Smooth muscle cell of the brain vasculature (primary cell): ENCODE results near the gene TKTL1.
"Not testable (repeated sequence)": the region's sequence is repeated elsewhere in the genome, so short reads cannot be mapped to it uniquely, and the experiment has no call there.

Experiments
- DNase-seq: peaks from one replicate; pipeline ENCODE4 v3.0.0-alpha.2; 2012; ENCODE audit warnings: low read depth, low spot score

Gene TKTL1

DNA sequence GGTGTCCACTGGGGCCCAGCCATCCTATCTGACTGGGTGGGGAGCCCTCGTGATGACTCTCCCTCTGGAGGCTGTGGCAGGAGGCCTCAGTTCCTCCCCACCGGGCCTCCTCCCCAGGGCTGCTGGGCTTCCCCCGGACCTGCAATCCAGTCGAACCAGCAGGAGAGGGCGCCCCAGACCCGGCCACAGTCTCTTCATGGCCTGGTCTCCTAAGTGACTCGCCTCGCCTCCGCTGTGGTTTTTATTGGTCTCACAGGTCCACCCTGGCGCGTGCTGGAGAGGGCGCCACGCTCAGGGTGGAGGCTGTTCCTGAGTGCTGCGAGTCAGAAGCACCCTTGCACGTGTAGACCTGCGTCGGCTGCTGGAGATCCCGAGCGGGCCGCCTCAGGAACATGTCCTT lies 48.0 kb downstream of the TKTL1 start:
- not testable (repeated sequence) for DNase-seq

DNA sequence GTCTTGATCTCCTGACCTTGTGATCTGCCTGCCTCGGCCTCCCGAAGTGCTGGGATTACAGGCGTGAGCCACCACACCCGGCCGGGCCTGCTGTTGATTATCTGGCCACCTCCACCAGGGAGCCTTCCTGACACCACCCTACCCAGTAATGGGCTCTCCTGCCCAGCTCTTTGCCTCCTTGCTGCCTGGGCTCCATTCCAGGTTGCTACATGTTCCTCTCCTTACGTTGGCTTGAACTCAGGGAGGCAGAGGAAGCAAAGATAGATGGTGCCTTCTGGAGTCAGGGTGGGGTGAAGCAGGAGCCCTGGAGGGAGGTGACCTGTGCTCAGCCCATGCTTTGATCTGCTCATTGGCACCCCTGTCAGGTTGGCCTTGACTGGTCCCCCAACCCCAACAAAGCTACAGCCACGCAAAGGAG lies 52.5 kb downstream of the TKTL1 start:
- no peak for DNase-seq

DNA sequence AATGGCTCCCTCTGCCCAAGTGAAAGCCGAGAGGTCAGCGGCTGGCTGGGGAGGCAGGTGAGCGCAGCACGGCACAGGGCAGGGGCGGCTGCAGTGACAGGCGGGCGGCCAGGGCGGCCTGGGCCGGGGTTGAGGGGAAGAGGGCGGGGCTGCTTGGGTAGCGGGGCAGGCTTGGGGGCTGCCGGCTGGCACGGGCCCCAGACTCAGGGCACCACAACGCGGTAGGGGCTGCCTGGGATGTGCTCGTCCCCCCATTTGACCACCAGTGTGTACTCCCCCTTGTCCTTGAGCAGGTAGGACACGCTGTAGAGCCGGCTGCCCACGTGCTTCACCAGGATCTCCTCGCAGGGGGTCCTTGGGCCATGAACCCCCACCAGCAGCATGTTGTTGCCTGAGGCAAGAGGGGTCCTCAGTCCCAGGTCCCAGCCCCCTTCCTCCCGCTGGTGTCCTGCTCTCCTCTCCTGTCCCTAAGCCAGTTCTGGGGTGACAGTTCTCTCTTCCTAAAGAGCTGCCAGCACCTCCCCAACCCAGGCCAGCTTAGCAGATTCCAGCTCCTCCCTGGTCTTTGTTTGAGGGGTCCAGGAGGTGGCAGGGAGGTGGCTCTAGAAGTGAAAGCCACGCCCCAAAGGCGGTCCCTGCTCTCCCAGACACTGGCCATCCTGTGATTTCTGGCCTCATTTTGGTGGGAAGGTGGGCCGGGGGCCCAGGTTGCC lies 53.2 kb downstream of the TKTL1 start:
- no peak for DNase-seq

DNA sequence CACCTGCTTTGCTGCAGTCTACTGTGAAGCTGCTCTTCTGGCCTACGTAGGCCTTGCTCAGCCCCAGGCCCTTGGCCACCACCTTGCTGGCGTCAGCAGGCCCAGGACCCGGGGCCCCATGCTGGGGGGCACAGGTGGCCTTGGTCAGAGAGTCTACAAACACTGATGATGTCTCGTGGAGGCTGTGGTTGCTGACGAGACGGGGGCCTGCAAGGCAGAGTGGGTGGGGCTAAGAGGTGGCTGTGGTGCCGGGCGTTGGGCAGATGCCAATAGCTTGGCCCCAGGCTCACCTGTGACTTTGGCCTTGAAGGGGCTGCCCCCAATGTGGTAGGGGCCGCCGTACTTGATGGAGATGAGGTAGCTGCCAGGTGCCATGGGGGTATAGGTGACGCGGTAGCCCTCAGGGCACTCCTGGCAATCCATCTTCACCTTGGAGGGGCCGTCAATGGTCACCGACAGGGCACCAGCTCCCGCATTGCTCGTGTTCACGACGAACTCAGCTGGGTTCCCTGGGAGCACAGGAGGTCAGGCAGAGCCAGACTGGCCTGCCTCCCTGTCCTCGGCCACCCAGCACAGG lies 53.9 kb downstream of the TKTL1 start:
- no peak for DNase-seq

DNA sequence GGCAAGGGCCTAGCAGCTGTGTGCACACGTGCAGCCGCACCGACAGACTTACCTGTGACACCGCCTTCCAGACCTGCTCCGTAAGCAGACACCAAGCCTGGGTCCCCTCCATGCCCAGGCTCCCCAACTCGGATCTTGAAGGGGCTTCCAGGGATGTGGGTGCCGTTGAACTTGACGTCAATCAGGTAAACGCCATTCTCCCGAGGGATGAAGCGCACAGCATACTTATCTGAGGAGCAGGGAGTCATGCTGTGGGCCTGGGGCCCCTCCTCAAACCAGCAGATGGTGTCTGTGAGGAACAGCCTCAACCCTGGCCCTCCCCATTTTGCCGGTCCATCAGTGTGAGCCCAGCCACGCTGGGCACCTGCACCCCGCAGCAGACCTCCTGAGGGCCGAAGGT lies 54.4 kb downstream of the TKTL1 start:
- DNase-seq, result no peak

DNA sequence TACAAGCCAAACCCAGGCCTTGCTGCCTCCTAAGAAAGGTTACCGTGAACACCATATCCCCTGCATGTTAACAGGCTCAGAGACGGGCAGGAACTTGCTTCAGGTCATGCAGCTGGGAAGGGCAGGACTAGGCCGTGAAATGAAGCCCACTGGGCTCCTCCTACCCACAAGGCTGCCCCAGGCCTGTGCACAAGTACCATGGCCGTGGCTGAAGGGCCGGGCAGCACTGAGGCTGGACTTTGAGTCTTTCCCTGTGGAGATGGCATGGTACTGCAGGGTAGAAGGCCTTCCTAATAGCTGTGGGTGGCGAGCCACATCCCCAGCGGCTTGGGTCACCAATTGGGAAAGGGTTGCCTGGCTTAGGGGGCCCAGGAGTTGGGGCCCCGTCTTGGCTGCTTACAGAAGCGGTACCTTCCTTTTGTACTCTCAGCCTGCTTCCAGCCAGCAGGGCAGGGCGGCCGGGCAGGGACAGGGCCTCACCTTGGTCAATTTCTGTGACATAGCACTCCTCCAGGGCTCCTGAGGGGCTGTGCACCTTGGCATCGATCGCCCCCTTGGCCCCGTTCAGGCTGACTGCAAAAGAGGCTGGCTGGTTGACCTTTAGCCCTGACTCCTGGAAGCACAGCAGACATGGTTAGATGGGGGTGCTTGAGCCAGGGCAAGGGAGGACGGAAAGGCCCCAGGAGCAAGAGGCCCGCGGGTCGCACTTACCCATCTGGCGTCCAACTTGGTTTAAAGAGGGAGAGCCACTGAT lies 55.0 kb downstream of the TKTL1 start:
- DNase-seq, result no peak

DNA sequence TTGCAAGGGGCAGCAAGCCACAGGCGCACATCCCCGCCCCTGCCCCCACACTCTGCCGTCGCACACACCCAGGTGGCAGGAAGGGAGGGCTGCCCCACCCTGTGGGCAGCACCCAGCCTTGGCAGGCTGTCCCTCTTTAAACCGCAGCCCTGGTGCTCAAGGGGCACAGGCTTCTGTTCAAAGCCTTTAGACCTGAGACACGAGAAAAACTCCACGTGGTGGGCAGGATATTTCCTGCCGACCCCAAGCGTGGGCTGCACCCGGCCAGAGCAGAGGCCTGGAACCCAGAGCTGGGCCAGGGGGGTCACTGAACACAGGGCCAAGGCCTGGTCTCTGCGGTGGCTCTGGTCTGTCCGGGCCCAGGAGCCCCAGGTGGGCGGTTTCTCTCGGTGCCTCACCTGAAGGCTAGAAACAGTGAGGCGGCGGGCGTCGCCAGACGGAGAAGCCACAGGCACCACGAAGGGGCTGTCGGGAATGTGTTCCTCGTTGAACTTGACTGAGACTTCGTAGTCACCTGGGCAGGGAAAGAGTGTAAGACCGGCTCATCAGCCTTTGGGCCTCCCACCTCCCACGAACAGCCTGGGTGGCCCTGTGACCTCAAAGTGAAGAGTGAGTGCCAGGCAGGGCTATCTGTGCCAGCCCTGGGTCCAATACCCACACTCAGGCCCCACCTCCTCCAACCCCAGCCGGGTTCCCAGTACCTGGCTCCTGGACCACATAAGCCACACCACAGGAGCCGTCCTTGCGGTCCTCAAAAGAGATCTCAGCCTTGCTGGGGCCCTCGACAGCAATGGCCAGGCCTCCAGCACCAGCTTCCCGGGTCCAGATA lies 55.8 kb downstream of the TKTL1 start:
- no peak for DNase-seq

DNA sequence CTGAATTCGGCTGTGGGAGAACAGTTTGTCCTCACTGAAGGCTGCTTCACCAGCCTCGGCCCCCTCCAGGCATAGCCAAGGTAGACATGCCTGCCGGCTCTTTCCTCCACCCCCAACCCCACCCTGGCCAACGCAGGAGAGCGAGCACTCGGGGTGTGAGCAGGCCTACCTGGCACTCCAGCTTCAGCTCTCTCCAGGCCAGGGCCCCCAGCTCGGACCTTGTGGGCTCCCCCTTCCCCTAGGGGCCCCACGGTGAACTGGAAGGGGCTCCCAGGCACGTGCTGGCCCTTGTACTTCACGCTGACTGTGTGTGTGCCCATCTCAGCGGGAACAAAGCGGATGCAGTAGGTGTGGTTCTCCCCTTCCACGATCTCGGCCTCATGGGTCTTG lies 56.4 kb downstream of the TKTL1 start:
- no peak for DNase-seq

DNA sequence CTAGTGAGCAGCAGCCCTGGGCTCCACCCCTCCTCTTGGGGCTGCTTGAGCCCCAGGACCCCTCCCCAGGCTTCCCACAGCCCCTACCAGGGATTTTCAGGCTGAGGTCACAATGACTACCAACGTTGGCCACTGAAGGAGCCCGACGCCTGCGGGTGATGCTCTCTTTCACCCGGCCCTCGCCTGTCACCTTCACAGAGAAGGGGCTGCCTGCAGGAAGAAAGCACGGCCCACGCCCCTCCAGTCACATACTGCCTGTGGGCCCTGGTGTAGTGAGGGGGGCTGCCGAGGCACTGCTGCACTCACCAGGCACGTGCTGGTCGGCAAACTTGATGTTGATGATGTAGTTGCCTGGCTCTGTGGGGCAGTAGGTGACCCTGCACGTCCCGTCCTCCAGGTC lies 56.9 kb downstream of the TKTL1 start:
- no peak for DNase-seq

DNA sequence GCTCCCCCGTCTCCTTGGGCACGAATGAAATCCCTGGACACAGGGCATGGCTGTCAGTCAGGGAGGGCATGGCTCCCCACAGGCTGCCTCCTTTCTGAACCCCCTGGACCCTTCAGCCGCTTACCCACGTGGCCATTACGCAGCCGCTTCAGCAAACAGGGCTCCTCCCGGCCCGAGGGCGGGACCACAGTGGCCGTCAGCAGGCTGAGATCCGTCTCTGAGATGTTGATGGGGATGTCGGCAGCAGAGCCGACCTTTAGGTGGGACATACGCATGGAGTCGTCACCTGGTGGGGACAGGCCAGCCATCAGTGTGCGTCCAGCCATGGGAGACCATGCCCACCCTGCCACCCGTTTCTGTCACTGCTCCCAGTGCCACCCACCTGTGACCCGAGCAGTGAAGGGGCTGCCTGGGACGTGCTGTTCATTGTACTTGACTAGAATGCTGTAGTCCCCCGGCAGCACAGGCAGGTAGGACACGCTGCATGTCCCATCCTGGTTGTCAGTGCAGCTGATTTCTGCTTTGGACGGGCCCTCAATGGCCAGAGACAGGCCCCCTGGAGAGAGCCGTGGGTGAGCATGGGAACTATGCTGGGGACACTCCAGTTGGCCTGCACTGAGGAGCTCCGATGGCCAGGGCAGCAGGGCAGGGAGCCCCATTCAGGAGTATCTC lies 57.7 kb downstream of the TKTL1 start:
- DNase-seq, result no peak

DNA sequence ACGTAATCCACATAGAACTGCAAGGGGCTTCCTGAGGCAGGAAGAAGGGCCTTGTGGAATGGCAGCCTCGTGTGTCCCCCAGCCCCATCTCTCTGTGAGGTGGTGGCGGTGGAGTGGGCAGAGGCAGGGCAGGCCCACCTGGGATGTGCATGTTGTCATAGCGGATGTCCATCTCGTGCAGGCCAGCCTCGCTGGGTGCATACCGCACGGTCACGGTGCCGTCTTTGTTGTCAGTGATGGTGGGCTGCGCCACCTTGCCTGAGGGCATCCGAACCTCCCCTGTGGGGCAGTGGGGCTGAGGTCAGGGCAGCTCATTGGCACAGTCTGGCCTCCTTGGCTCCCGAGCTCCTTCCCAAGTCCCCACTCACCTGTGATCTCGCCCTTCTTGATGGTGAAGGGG lies 58.4 kb downstream of the TKTL1 start:
- no peak for DNase-seq

DNA sequence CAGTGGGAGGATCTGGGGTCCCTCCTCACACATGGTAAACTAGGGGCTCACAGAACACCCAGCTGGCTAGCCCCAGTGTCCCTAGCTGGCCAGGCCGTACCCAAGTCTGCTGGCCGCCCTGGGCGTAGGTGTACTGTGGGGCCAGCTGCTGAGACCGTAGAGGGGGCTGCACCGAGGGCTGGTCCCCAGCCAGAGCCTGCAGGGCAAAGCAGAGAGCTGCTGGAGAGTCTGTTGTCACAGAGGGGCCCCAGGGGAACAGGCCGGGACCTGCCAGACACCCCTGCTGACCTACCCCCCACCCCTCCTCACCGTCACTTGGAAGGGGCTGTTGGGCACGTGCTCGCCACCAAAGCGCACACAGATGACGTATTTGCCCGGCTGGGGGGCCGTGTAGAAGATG lies 58.9 kb downstream of the TKTL1 start:
- DNase-seq, result no peak

DNA sequence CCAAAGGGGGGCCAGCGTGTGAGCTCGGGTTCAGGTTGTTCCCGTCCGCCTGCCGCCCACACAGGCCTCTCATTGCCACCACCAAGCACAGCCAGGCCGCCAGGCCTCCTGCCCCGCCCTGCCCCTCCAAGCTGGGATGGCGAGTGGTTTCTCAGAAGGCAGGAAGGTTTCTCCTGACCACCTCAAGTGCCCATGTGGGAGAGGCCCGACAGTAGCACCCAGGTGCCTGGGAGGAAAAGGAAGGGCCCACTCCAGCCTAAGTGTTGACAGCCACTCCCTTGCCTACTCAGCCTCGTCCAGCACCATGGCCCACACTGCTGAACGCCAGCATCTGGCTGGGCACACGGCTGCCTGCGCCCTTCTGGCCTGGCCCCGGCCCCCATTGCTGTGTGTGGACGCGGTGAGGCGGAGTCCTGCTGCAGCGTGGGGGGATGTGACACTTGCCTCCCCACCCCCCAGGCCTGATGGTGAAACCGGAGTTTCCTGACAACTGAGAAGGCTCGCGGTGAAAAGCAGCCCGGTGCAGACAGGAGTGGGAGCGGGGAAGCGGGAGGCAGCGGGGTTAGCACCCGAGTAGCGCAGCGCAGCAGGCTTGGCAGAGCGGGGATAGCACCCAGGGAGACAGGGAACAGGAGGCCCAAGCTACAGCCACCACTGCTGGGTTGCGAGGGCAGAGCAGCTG lies 59.6 kb downstream of the TKTL1 start:
- no peak for DNase-seq

DNA sequence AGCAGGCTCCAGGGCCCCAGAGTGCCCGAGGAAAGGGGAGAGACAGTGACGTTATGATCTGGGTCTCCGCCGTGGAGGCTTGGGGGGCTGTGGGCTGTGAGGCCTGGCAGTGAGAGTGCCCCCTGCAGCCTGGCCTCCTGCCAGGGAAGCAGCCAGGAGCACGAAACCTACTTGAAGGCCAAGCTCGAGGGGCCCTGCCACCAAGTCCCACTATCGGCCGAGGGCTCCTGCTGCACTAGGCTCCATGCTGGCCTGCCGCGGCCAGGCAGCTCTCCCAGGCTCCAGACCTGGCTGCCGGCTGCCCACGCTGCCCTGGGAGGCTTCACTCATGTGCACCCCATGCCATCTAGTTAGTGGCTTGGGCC lies 60.2 kb downstream of the TKTL1 start:
- DNase-seq, result no peak

DNA sequence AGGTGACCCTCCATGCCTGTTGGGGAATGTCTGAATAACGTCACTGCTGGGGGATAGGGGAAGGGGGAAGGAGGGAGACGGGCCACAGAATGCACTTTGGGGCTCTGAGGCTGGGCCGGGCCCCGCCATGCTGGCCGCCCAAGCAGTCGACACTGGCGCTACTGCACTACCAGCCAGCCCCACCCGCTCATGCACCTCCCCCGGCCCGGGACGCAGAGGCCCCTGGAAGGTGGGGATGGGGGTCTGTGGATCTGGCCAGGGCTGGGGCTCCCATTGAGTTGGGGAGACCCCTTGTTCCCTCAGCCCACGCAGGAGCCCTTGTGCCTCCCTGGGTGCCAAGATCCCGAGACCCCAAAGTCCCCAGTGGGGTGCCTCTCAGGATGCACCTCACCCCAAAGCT lies 61.0 kb downstream of the TKTL1 start:
- DNase-seq, result no peak

DNA sequence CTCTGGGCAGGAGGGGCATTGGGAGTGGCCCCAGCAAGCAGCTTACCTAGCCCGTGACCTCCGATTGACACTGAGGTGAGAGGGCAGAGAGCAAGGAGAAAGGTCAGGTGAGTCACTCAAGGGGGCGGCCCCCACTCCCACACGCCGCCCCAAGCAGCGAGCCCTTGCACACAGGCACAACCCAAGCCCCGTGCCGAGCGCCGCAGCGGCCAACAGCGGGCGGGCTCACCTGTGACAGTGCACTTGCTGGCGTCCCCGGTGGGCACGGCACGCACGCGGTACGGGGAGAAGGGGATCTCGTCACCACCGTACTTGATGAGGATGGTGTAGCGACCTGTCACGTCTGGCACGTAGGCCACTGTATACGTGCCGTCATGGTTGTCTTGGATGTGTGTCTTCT lies 61.6 kb downstream of the TKTL1 start:
- DNase-seq, result no peak

DNA sequence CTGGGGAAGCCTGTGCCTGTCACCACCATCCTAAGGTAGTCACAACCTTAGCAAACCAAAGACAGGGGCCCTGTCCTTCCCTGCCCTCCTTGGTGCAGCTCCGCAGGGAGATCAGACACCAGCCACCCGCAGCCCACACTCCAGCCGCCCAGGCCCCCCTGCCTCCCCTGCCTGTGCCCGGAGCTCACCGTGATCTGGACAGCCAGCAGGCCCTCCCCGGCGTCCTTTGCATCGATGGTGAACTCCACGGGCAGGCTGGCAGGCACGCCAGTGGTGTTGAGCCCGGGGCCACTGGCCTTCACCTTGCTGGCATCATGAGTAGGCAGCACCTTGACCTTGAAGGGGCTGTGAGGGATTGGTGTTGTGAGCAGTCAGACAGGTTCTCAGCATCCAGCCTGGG lies 62.4 kb downstream of the TKTL1 start:
- no peak for DNase-seq

DNA sequence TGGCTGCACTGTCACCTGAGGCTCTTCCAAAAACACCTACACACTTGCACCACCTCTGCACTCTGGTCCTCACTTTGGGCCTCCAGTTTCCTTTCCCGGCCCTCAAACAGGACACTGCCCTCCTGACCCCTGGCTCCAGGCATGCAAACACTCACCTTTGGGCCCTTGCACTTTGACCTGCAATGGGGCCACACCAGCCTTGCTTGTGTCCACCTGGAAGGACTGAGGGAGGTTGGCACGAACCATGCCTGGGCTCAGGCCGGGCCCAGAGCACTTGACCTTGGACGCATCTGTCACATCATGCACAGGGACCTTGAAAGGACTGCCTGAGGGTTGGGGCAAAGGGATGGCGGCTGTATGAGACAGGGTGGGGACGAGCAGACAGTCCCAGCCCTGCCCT lies 63.2 kb downstream of the TKTL1 start:
- DNase-seq, result no peak

DNA sequence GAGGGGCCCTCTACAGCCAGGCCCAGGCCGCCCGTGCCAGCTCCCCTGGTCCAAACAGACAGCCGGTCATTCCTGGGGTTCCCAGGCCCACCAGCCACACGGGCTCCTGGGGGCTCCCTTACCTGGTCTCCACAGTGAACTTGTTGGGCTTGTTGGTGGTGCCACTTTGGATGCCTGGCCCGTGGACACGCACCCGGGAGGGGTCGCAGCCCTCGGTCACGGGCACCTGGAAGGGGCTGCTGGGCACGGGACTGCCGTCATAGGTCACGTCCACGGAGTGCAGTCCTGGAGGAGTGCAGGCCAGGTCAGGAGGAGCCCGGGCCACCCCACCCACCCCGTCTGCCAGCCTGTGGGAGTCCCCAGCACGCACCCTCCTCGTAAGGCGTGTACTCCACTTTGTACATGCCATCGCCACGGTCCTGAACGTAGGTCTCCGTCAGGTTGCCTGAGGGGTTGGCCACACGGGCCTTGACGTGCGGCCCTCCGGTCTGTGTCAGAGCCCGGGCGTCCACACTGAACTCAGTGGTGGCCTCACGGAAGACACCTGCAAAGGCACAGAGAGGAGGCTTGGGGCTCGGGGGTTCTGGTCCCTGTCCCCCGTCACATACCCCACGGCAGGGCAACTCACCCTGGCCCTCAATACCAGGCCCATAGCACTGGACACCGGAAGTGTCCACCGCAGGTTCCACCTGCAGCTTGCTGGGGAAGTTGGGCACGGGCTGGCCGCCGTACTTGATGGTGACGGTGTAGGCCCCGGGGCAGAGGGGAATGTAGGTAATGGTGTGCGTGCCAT lies 64.0 kb downstream of the TKTL1 start:
- no peak for DNase-seq

DNA sequence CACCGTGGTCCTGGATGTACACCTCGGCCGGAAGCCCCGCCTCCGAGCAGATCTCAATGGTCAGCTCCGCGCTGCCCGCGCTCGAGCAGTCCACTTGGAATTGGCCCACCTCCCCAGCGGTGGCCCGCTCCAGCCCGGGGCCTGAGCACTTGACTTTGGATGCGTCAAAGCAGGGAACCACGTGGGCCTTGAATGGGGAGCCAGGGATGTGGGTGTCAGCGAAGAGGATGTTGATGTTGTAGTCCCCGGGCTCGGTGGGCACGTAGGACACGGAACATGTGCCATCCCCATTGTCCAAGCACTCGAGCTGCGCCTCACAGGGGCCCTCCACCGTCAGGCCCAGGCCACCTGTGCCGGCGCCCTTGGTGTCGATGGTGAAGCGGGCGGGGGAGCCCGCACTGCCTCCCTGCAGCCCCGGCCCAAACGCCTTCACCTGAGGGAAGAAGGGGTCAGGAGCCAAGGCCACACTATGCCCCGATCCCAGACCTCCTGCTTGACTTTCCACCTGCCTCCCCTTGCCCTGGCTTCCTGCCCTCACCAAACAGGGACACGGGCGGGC lies 64.6 kb downstream of the TKTL1 start:
- no peak for DNase-seq
